ENCODE measurements around the gene EHD4.

DNA sequence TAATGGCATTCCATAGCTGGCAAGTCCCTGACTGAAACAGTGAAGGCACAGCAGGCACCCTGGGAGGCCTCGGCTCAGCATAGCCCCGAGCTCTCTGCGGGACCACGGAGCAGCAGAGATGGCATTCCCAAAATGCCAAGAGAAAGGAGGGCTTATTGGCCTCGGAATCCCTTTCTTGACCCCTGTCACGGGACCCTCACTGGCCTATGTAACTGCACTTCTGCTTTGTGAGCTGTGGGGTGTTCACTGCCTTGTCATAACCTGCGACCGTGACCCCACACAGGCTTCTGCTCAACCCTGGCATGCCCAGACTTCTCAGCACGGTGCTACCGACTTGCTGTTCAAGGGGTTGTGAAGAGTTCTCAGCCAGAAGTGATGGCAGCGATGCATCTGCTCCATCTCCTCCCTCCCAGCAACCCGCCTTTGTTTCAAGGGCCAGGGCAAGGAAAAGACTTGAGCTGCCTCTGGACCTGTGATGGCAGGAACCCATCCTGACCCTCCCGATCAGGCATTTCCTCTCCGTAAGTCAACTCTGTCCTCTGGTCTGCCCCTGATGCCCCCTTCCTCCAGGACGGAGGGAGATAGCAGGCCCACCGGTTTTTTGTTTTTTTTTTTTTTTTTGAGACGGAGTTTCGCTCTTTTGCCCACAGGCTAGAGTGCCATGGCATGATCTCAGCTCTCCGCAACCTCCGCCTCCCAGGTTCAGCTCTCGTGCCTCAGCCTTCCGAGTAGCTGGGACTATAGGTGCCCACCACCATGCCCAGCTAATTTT, 30.5 kb downstream of the EHD4 start:
- TF ChIP-seq, protein P1, sequence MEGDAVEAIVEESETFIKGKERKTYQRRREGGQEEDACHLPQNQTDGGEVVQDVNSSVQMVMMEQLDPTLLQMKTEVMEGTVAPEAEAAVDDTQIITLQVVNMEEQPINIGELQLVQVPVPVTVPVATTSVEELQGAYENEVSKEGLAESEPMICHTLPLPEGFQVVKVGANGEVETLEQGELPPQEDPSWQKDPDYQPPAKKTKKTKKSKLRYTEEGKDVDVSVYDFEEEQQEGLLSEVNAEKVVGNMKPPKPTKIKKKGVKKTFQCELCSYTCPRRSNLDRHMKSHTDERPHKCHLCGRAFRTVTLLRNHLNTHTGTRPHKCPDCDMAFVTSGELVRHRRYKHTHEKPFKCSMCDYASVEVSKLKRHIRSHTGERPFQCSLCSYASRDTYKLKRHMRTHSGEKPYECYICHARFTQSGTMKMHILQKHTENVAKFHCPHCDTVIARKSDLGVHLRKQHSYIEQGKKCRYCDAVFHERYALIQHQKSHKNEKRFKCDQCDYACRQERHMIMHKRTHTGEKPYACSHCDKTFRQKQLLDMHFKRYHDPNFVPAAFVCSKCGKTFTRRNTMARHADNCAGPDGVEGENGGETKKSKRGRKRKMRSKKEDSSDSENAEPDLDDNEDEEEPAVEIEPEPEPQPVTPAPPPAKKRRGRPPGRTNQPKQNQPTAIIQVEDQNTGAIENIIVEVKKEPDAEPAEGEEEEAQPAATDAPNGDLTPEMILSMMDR (IDR thresholded peaks at IDR 0.05) = no peak
- no peak for TF ChIP-seq POLR2A (IDR thresholded peaks at IDR 0.05)
- no peak for TF ChIP-seq EP300 (IDR thresholded peaks at IDR 0.05)
- no peak for TF ChIP-seq POLR2AphosphoS5 (IDR thresholded peaks at IDR 0.05)

Data from gastroesophageal sphincter (tissue), 3 donors.